BLaER1 (cell line): ENCODE data around the gene DNMT3B.

Experiments used
- H3K27ac ChIP-seq: shearing (Covaris generic); formaldehyde crosslinking; 2 replicates; pipeline ENCODE4 v1.8.1; 2022
- H3K27me3 ChIP-seq: shearing (Covaris generic); formaldehyde crosslinking; 2 replicates; pipeline ENCODE4 v1.8.1; 2022
- H3K36me3 ChIP-seq: shearing (Covaris generic); formaldehyde crosslinking; 2 replicates; pipeline ENCODE4 v1.8.1; 2022
- H3K4me1 ChIP-seq: shearing (Covaris generic); formaldehyde crosslinking; 2 replicates; pipeline ENCODE4 v1.8.1; 2022
- H3K4me2 ChIP-seq: shearing (Covaris generic); formaldehyde crosslinking; 2 replicates; pipeline ENCODE4 v1.8.1; 2022
- H3K4me3 ChIP-seq: shearing (Covaris generic); formaldehyde crosslinking; 2 replicates; pipeline ENCODE4 v1.8.1; 2022
- H3K9ac ChIP-seq: shearing (Covaris generic); formaldehyde crosslinking; 2 replicates; pipeline ENCODE4 v1.8.1; 2022
- H3K9me3 ChIP-seq: shearing (Covaris generic); formaldehyde crosslinking; 2 replicates; pipeline ENCODE4 v1.8.1; 2022
- H4K20me1 ChIP-seq: shearing (Covaris generic); formaldehyde crosslinking; 2 replicates; pipeline ENCODE4 v1.8.1; 2022
- Cebpa-rat ChIP-seq: shearing (Covaris generic); IDR thresholded peaks from 2 replicates; pipeline ENCODE4 v1.8.1; 2022

DNMT3B gene

GRCh38 chr20:32822225-32822624, 60.0 kb downstream of the DNMT3B start:
- Histone ChIP-seq H3K4me1 (peaks cover 46% of the 10 kb centered on the region), H3K4me3 (no peak overlapping the region), H3K9ac (no peak overlapping the region), H4K20me1 (peaks cover 72% of the 10 kb centered on the region), H3K9me3 (no peaks in the 10 kb centered on the region), H3K4me2 (peak overlapping the region; percentile 85), H3K36me3 (peaks cover 28% of the 10 kb centered on the region), H3K27me3 (no peaks in the 10 kb centered on the region), H3K27ac (no peak overlapping the region)
- no peak for TF ChIP-seq Cebpa-rat

- peak overlapping the region; percentile 31; the same call in 1 of the 2 replicates for H3K9ac ChIP-seq
- peak overlapping the region; percentile 85 for H3K4me2 ChIP-seq
- H3K36me3 ChIP-seq: peaks cover 36% of the 10 kb centered on the region
- H4K20me1 ChIP-seq: peaks cover 80% of the 10 kb centered on the region
- no peak overlapping the region for H3K27ac ChIP-seq
- no peak for TF ChIP-seq Cebpa-rat
- H3K9me3 ChIP-seq: no peaks in the 10 kb centered on the region
- H3K27me3 ChIP-seq: no peaks in the 10 kb centered on the region
- H3K4me1 ChIP-seq: peaks cover 46% of the 10 kb centered on the region
- no peak overlapping the region for H3K4me3 ChIP-seq
These were observed 60.9 kb downstream of the DNMT3B start for GRCh38 chr20:32823078-32823477.

GRCh38 chr20:32823737-32824588, 61.8 kb downstream of the DNMT3B start:
- H3K4me3 ChIP-seq: no peak overlapping the region
- peak overlapping the region; percentile 85 for H3K4me2 ChIP-seq
- no peaks in the 10 kb centered on the region for H3K9me3 ChIP-seq
- peaks cover 46% of the 10 kb centered on the region for H3K4me1 ChIP-seq
- H4K20me1 ChIP-seq: peaks cover 89% of the 10 kb centered on the region
- no peak for TF ChIP-seq Cebpa-rat
- no peaks in the 10 kb centered on the region for H3K27me3 ChIP-seq
- peaks cover 45% of the 10 kb centered on the region for H3K36me3 ChIP-seq
- no peak overlapping the region for H3K9ac ChIP-seq
- H3K27ac ChIP-seq: no peak overlapping the region

- no peak for TF ChIP-seq Cebpa-rat
- Histone ChIP-seq H3K4me1 (peaks cover 30% of the 10 kb centered on the region), H3K9ac (no peak overlapping the region), H3K27ac (no peak overlapping the region), H4K20me1 (peaks cover 100% of the 10 kb centered on the region), H3K9me3 (no peaks in the 10 kb centered on the region), H3K27me3 (no peaks in the 10 kb centered on the region), H3K4me2 (no peak overlapping the region), H3K4me3 (no peak overlapping the region), H3K36me3 (peaks cover 80% of the 10 kb centered on the region)
These were observed 66.0 kb downstream of the DNMT3B start for GRCh38 chr20:32828029-32828680.

GRCh38 chr20:32829311-32830005, 67.3 kb downstream of the DNMT3B start:
- Histone ChIP-seq H3K27me3 (no peaks in the 10 kb centered on the region), H3K9ac (no peak overlapping the region), H4K20me1 (peaks cover 100% of the 10 kb centered on the region), H3K36me3 (peaks cover 93% of the 10 kb centered on the region), H3K4me2 (no peak overlapping the region), H3K27ac (no peak overlapping the region), H3K4me1 (peaks cover 17% of the 10 kb centered on the region), H3K4me3 (no peak overlapping the region), H3K9me3 (no peaks in the 10 kb centered on the region)
- no peak for TF ChIP-seq Cebpa-rat

GRCh38 chr20:32830437-32830836, 68.3 kb downstream of the DNMT3B start:
- Histone ChIP-seq H3K27ac (no peak overlapping the region), H3K9ac (no peak overlapping the region), H3K4me3 (no peak overlapping the region), H4K20me1 (peaks cover 97% of the 10 kb centered on the region), H3K36me3 (peaks cover 98% of the 10 kb centered on the region), H3K4me1 (peaks cover 13% of the 10 kb centered on the region), H3K27me3 (no peaks in the 10 kb centered on the region), H3K9me3 (no peaks in the 10 kb centered on the region), H3K4me2 (no peak overlapping the region)
- no peak for TF ChIP-seq Cebpa-rat

GRCh38 chr20:32831982-32832381, 69.8 kb downstream of the DNMT3B start:
- Histone ChIP-seq H3K27ac (no peak overlapping the region), H4K20me1 (peaks cover 97% of the 10 kb centered on the region)

GRCh38 chr20:32832664-32833063, 70.5 kb downstream of the DNMT3B start:
- peaks cover 97% of the 10 kb centered on the region for H4K20me1 ChIP-seq
- H3K36me3 ChIP-seq: peaks cover 98% of the 10 kb centered on the region

More at GRCh38 chr20:32831982-32832381, 69.8 kb downstream of the DNMT3B start:
- TF ChIP-seq Cebpa-rat: no peak
- Histone ChIP-seq H3K4me3 (no peak overlapping the region), H3K27me3 (no peaks in the 10 kb centered on the region), H3K4me2 (no peak overlapping the region), H3K9me3 (no peaks in the 10 kb centered on the region), H3K4me1 (peaks cover 16% of the 10 kb centered on the region), H3K9ac (no peak overlapping the region), H3K36me3 (peaks cover 98% of the 10 kb centered on the region)

GRCh38 chr20:32834972-32835371, 72.8 kb downstream of the DNMT3B start:
- H3K27me3 ChIP-seq: no peaks in the 10 kb centered on the region
- H3K4me2 ChIP-seq: no peak overlapping the region
- peaks cover 19% of the 10 kb centered on the region for H3K4me1 ChIP-seq
- no peak overlapping the region for H3K27ac ChIP-seq
- H3K4me3 ChIP-seq: no peak overlapping the region
- H3K9me3 ChIP-seq: no peaks in the 10 kb centered on the region
- TF ChIP-seq Cebpa-rat: no peak
- H3K9ac ChIP-seq: no peak overlapping the region
- H3K36me3 ChIP-seq: peaks cover 98% of the 10 kb centered on the region
- H4K20me1 ChIP-seq: peaks cover 97% of the 10 kb centered on the region

More at GRCh38 chr20:32832664-32833063, 70.5 kb downstream of the DNMT3B start:
- TF ChIP-seq Cebpa-rat: no peak
- no peaks in the 10 kb centered on the region for H3K9me3 ChIP-seq
- no peak overlapping the region for H3K9ac ChIP-seq
- no peak overlapping the region for H3K4me2 ChIP-seq
- H3K27me3 ChIP-seq: no peaks in the 10 kb centered on the region
- H3K4me3 ChIP-seq: no peak overlapping the region
- H3K27ac ChIP-seq: no peak overlapping the region
- H3K4me1 ChIP-seq: peaks cover 17% of the 10 kb centered on the region

GRCh38 chr20:32837157-32837556, 75.0 kb downstream of the DNMT3B start:
- H3K9me3 ChIP-seq: no peaks in the 10 kb centered on the region
- TF ChIP-seq Cebpa-rat: no peak
- H3K36me3 ChIP-seq: peaks cover 96% of the 10 kb centered on the region
- H3K4me1 ChIP-seq: peaks cover 25% of the 10 kb centered on the region
- no peak overlapping the region for H3K27ac ChIP-seq
- no peak overlapping the region for H3K4me3 ChIP-seq
- 0 out of 2 replicates have a peak overlapping the region, but pooled peaks have one; percentile 5 for H3K9ac ChIP-seq
- no peak overlapping the region for H3K4me2 ChIP-seq
- peaks cover 94% of the 10 kb centered on the region for H4K20me1 ChIP-seq
- no peaks in the 10 kb centered on the region for H3K27me3 ChIP-seq
